ENCODE results near the gene AOC2.

- TF ChIP-seq EZH2 (IDR thresholded peaks at IDR 0.05) (no peak), POLR2AphosphoS5 (IDR thresholded peaks at IDR 0.05; ENCODE audit: borderline replicate concordance, low read depth, low read length) (no peak), FOXP2 (optimal IDR thresholded peaks at IDR 0.05; ENCODE audit: control extremely low read depth, extremely low read length, insufficient read depth) (no peak)
Observed at GRCh38 chr17:42849031-42849430, 4.7 kb downstream of the AOC2 start.

Data from SK-N-MC (cell line).